Tibial nerve (tissue), 4 donors: ENCODE results near the gene BCL2. TPM values are rescaled to one million over a fixed set of nuclear protein-coding genes. Genes with fewer than 3 reads are reported as not detected.

Source experiments
- DNase-seq, 2 donors: peaks; one replicate each; pipeline ENCODE4 v3.0.0-alpha.2; 2019; ENCODE audit warnings: low spot score in 2 of 2
- H3K27ac ChIP-seq, 4 donors: fragments of 200-600 bp; sonication (generic) in 3 of 4; one replicate each; pipeline ENCODE4 v1.5.1; 2017 to 2019; ENCODE audit warnings: mild to moderate bottlenecking in 1 of 4
- H3K27me3 ChIP-seq, 2 donors: fragments of 200-600 bp; sonication (generic) in 1 of 2; one replicate each; pipeline versions ENCODE4 v1.5.1 to v1.6.0; 2017 to 2019
- H3K36me3 ChIP-seq, 3 donors: fragments of 200-600 bp; sonication (generic); one replicate each; pipeline ENCODE4 v1.5.1; 2018 to 2019
- H3K4me1 ChIP-seq, 4 donors: fragments of 200-600 bp; sonication (generic) in 3 of 4; one replicate each; pipeline ENCODE4 v1.5.1; 2017 to 2019
- H3K4me3 ChIP-seq, 4 donors: fragments of 200-600 bp; sonication (generic) in 3 of 4; one replicate each; pipeline ENCODE4 v1.5.1; 2017 to 2019; ENCODE audit warnings: mild to moderate bottlenecking in 1 of 4, moderate library complexity in 1 of 4
- H3K9me3 ChIP-seq, 4 donors: fragments of 200-600 bp; sonication (generic) in 3 of 4; one replicate each; pipeline ENCODE4 v1.5.1; 2017 to 2019
- CTCF ChIP-seq, 5 experiments: fragments of 200-600 bp in 3 of 5; fragments of 450-650 bp in 2 of 5; sonication (generic) in 3 of 5; IDR thresholded peaks; one replicate each; pipeline ENCODE4 v1.5.1; 2016 to 2019; ENCODE audit warnings: antibody characterized with exemption in 5 of 5, mild to moderate bottlenecking in 3 of 5, moderate library complexity in 2 of 5
- EP300 ChIP-seq, 2 donors: sonication (generic); formaldehyde crosslinking; IDR thresholded peaks; one replicate each; pipeline ENCODE4 v1.6.1; 2017; ENCODE audit warnings: antibody characterized with exemption in 2 of 2, mild to moderate bottlenecking in 1 of 2
- POLR2A ChIP-seq, 2 donors: fragments of 450-650 bp; IDR thresholded peaks; one replicate each; pipeline ENCODE4 v1.6.1; 2017; ENCODE audit warnings: antibody characterized with exemption in 2 of 2, mild to moderate bottlenecking in 2 of 2, moderate library complexity in 2 of 2
- WGBS, 2 donors: methylation state at CpG; one replicate each; pipeline ENCODE4 v1.1.5; 2018; 5-methylcytosine and 5-hydroxymethylcytosine counted together
- small RNA-seq: library from RNA; depleted of rRNA; stranded (forward); fragments of <200 nt; gene quantifications from one replicate; pipeline ENCODE3, GENCODE V24; 2016
- total RNA-seq, 4 donors: library from RNA; depleted of rRNA; stranded (reverse); fragments of >200 nt; gene quantifications; one replicate each; pipeline ENCODE4 v1.1.0, GENCODE V29; 2016

The BCL2 gene
- total RNA-seq, 4 donors from 2014 or later = 54.7 to 79.1 (median 67.0) TPM

GRCh38 chr18:63079114-63079513, 240.5 kb downstream of the BCL2 start:
- no peak for TF ChIP-seq POLR2A (IDR thresholded peaks at IDR 0.05)
- TF ChIP-seq EP300 (IDR thresholded peaks at IDR 0.05) = no peak
- TF ChIP-seq CTCF (IDR thresholded peaks at IDR 0.05) = no peak
- 63 to 85% methylated on average over 1 of the region's 1 CpG for WGBS, 2 donors
- no peak overlapping the region for H3K27ac ChIP-seq

GRCh38 chr18:63078471-63078870, 241.1 kb downstream of the BCL2 start:
- no peaks in the 10 kb centered on the region for H3K36me3 ChIP-seq
- H3K27ac ChIP-seq = no peak overlapping the region
- WGBS, 2 donors = 83 to 89% methylated on average over 4 of the region's 4 CpGs
- no peaks in the 10 kb centered on the region for H3K27me3 ChIP-seq
- TF ChIP-seq POLR2A (IDR thresholded peaks at IDR 0.05) (no peak), EP300 (IDR thresholded peaks at IDR 0.05) (no peak), CTCF (IDR thresholded peaks at IDR 0.05) (no peak)
- H3K4me1 ChIP-seq = peaks cover 0 to 3% (median 0%) of the 10 kb centered on the region in 4 donors
- peaks cover 0 to 5% (median 0%) of the 10 kb centered on the region in 4 donors for H3K9me3 ChIP-seq
- DNase-seq = no peak
- H3K4me3 ChIP-seq = no peak overlapping the region

More at GRCh38 chr18:63079114-63079513, 240.5 kb downstream of the BCL2 start:
- Histone ChIP-seq H3K4me3 (no peak overlapping the region), H3K9me3 (peaks cover 0 to 5% (median 0%) of the 10 kb centered on the region in 4 donors), H3K36me3 (no peaks in the 10 kb centered on the region), H3K27me3 (no peaks in the 10 kb centered on the region), H3K4me1 (peaks cover 0 to 3% (median 0%) of the 10 kb centered on the region in 4 donors)
- no peak for DNase-seq

- Histone ChIP-seq H3K4me3 (peak overlapping the region; percentile 39 to 53 (median 44)), H3K27me3 (no peaks in the 10 kb centered on the region), H3K36me3 (no peaks in the 10 kb centered on the region), H3K4me1 (peaks cover 0 to 3% (median 0%) of the 10 kb centered on the region in 4 donors), H3K9me3 (peaks cover 0 to 4% (median 0%) of the 10 kb centered on the region in 4 donors), H3K27ac (peak overlapping the region; percentile 42 to 84 (median 51))
- TF ChIP-seq POLR2A (IDR thresholded peaks at IDR 0.05) (peak in 1 of 2 donors; percentile 38), EP300 (IDR thresholded peaks at IDR 0.05) (peak in 1 of 2 donors; percentile 69), CTCF (IDR thresholded peaks at IDR 0.05) (peak in 1 of 5 experiments; percentile 20)
- DNase-seq = peak; percentile 55 to 75
- WGBS, 2 donors = 1 to 7% methylated on average over 19 of the region's 19 CpGs
Observed at GRCh38 chr18:63074981-63075404, 244.6 kb downstream of the BCL2 start.

- no peak for DNase-seq
- H3K4me1 ChIP-seq = peaks cover 0 to 3% (median 0%) of the 10 kb centered on the region in 4 donors
- H3K27ac ChIP-seq = no peak overlapping the region
- no peak for TF ChIP-seq POLR2A (IDR thresholded peaks at IDR 0.05)
- TF ChIP-seq CTCF (IDR thresholded peaks at IDR 0.05) = no peak
- no peak for TF ChIP-seq EP300 (IDR thresholded peaks at IDR 0.05)
- H3K36me3 ChIP-seq = no peaks in the 10 kb centered on the region
- no peak overlapping the region for H3K4me3 ChIP-seq
- no peaks in the 10 kb centered on the region for H3K9me3 ChIP-seq
- whole genome bisulfite sequencing, 2 donors = 83 to 88% methylated on average over 2 of the region's 2 CpGs
- H3K27me3 ChIP-seq = no peaks in the 10 kb centered on the region
Observed at GRCh38 chr18:63073481-63073880, 246.1 kb downstream of the BCL2 start.

Small RNA genes within 50 kb of the gene (small RNA-seq; reads per million reads assigned to genes)
- gene AC022726.1 = not detected

Other genes with a start within 250 kb of the BCL2 start
- gene KDSR, start 47.4 kb upstream of the BCL2 start, total RNA-seq = 10 to 100 TPM; 44.1 to 62.4 (median 54.8) TPM
- 10 to 100 TPM; 33.4 to 43.2 (median 36.2) TPM for gene VPS4B, start 102.7 kb upstream of the BCL2 start, total RNA-seq
- not detected for gene SERPINB5, start 157.2 kb upstream of the BCL2 start, total RNA-seq
- not detected for gene SERPINB12, start 222.6 kb upstream of the BCL2 start, total RNA-seq